HL-60 (cell line): ENCODE results near the gene C10orf105.

Source experiments
- DNase-seq, 2 experiments: peaks; one replicate each; pipeline ENCODE4 v3.0.0-alpha.2; 2010 to 2020; ENCODE audit warnings: low read depth in 1 of 2, low spot score in 1 of 2
- H3K27ac ChIP-seq: fragments of 250-450 bp; sonication (Bioruptor Pico); replicated peaks from 2 replicates; pipeline ENCODE4 v1.5.1; 2020; ENCODE audit warnings: mild to moderate bottlenecking, moderate library complexity
- H3K27me3 ChIP-seq: fragments of 250-450 bp; sonication (Bioruptor Pico); 2 replicates; pipeline ENCODE4 v1.5.1; 2021; ENCODE audit warnings: mild to moderate bottlenecking, moderate library complexity; ENCODE audit not compliant: insufficient read depth, poor library complexity, severe bottlenecking
- H3K4me3 ChIP-seq: replicated peaks from 2 replicates; pipeline ENCODE4 v1.5.1; 2011; ENCODE audit warnings: mild to moderate bottlenecking, control low read depth, low read length; ENCODE audit not compliant: insufficient read depth
- GABPA ChIP-seq: IDR thresholded peaks from 2 replicates; pipeline ENCODE4 v1.6.1; 2012; ENCODE audit warnings: low read depth
- POLR2AphosphoS5 ChIP-seq: IDR thresholded peaks from 2 replicates; pipeline ENCODE4 v1.6.1; 2012; ENCODE audit warnings: low read depth
- SPI1 ChIP-seq: IDR thresholded peaks from 2 replicates; pipeline ENCODE4 v1.6.1; 2012; ENCODE audit warnings: low read depth, mild to moderate bottlenecking, borderline replicate concordance
- TF ChIP-seq, protein P1 (sequence below): IDR thresholded peaks from 2 replicates; pipeline ENCODE4 v1.6.1; 2012; ENCODE audit warnings: low read depth; ENCODE audit not compliant: insufficient replicate concordance
- TF ChIP-seq, protein P2 (sequence below): IDR thresholded peaks from one replicate; pipeline ENCODE4 v1.5.1; 2011; ENCODE audit warnings: low read length, control low read depth, inconsistent platforms; ENCODE audit not compliant: insufficient read depth

Gene C10orf105

DNA sequence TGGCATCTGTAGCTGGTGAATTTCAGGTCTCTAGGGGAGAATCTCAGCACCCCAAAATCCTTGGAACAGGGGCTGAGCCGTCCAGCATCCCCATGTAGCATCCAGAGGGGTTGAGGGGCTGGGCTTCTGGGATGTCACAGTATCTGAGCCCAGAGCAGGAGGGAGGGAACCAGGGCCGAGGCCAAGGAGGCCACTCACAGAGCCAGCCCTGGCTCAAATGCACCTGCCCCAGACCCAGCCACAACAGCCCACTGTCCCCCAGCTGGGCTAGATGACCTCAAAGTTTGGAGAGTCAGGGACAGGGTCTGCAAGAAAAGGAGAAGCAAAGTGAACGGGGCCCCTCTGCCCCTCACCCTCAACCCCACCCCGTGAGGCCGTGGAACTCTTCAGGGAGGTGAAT is 31.4 kb upstream of the C10orf105 start:
- DNase-seq: no peak
- TF ChIP-seq GABPA: no peak
- TF ChIP-seq POLR2AphosphoS5: no peak
- Histone ChIP-seq H3K4me3 (no peak overlapping the region), H3K27me3 (no peaks in the 10 kb centered on the region), H3K27ac (peak overlapping the region; percentile 99)

DNA sequence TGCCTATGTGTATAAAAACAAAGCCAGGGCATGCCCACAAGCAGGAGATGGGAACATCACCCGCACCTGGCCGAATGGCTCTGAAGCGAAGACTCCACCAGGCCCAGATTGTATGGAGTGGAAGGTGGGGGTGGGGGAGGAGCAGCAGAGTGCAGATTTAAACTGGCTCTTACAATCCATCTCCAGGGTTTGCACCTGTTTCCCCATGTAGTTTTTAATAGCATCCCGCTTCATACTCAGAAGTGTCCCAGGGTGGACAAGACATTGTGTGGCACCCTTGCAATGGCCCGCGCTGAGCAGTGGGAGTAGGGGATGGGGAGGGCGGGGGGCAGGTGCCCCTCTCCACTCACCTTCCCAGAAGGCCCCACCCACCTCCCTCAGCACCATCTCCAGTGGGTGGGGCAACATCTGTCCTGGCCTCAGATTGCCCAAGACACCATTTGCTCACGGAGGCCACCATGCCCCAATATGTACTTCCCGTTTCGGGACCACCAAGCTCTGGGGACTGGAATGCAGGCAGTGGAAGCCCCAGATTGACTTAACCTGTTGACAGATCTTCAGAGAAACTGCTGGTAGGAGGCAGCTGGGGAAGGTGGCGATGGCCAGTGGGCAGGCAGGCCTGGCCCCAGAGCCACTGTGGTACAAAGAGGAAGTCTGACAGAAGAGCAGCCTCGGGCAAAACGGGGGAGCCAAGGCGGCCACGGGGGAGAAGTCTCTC is 30.7 kb upstream of the C10orf105 start:
- DNase-seq: peak; percentile 54 to 89
- peak overlapping the region; percentile 99 for H3K27ac ChIP-seq
- no peak overlapping the region for H3K4me3 ChIP-seq
- no peaks in the 10 kb centered on the region for H3K27me3 ChIP-seq
- TF ChIP-seq, protein P1, sequence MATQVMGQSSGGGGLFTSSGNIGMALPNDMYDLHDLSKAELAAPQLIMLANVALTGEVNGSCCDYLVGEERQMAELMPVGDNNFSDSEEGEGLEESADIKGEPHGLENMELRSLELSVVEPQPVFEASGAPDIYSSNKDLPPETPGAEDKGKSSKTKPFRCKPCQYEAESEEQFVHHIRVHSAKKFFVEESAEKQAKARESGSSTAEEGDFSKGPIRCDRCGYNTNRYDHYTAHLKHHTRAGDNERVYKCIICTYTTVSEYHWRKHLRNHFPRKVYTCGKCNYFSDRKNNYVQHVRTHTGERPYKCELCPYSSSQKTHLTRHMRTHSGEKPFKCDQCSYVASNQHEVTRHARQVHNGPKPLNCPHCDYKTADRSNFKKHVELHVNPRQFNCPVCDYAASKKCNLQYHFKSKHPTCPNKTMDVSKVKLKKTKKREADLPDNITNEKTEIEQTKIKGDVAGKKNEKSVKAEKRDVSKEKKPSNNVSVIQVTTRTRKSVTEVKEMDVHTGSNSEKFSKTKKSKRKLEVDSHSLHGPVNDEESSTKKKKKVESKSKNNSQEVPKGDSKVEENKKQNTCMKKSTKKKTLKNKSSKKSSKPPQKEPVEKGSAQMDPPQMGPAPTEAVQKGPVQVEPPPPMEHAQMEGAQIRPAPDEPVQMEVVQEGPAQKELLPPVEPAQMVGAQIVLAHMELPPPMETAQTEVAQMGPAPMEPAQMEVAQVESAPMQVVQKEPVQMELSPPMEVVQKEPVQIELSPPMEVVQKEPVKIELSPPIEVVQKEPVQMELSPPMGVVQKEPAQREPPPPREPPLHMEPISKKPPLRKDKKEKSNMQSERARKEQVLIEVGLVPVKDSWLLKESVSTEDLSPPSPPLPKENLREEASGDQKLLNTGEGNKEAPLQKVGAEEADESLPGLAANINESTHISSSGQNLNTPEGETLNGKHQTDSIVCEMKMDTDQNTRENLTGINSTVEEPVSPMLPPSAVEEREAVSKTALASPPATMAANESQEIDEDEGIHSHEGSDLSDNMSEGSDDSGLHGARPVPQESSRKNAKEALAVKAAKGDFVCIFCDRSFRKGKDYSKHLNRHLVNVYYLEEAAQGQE: no peak
- TF ChIP-seq POLR2AphosphoS5 (peak; percentile 59; the same call in 1 of the 2 replicates), SPI1 (peak; percentile 84; the same call in 1 of the 2 replicates), GABPA (no peak)
- TF ChIP-seq, protein P2, sequence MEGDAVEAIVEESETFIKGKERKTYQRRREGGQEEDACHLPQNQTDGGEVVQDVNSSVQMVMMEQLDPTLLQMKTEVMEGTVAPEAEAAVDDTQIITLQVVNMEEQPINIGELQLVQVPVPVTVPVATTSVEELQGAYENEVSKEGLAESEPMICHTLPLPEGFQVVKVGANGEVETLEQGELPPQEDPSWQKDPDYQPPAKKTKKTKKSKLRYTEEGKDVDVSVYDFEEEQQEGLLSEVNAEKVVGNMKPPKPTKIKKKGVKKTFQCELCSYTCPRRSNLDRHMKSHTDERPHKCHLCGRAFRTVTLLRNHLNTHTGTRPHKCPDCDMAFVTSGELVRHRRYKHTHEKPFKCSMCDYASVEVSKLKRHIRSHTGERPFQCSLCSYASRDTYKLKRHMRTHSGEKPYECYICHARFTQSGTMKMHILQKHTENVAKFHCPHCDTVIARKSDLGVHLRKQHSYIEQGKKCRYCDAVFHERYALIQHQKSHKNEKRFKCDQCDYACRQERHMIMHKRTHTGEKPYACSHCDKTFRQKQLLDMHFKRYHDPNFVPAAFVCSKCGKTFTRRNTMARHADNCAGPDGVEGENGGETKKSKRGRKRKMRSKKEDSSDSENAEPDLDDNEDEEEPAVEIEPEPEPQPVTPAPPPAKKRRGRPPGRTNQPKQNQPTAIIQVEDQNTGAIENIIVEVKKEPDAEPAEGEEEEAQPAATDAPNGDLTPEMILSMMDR: no peak

DNA sequence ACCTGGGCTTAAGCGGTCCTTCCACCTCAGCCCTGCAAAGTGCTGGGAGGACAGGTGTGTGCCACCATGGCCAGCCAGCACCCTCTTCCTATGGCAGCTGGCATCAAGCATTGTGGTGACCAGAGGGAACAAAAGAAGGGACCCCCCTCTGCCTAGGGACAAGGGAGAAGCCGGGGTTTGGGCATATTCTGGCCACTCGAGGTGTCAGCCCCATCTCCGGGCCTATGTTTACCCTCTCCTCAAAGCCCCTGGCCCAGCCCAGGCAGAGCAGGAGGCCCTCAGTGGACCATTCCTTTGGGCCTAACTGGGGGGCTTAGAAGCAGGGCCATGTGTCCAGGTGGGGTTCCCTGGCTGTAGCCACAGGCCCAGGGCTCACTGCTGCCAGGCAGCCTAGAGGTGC is 29.8 kb upstream of the C10orf105 start:
- Histone ChIP-seq H3K4me3 (no peak overlapping the region), H3K27me3 (no peaks in the 10 kb centered on the region), H3K27ac (peak overlapping the region; percentile 99)
- peak in 1 of 2 experiments; percentile 12 for DNase-seq
- no peak for TF ChIP-seq GABPA
- no peak for TF ChIP-seq SPI1
- TF ChIP-seq, protein P2: no peak
- TF ChIP-seq, protein P1: no peak
- no peak for TF ChIP-seq POLR2AphosphoS5

DNA sequence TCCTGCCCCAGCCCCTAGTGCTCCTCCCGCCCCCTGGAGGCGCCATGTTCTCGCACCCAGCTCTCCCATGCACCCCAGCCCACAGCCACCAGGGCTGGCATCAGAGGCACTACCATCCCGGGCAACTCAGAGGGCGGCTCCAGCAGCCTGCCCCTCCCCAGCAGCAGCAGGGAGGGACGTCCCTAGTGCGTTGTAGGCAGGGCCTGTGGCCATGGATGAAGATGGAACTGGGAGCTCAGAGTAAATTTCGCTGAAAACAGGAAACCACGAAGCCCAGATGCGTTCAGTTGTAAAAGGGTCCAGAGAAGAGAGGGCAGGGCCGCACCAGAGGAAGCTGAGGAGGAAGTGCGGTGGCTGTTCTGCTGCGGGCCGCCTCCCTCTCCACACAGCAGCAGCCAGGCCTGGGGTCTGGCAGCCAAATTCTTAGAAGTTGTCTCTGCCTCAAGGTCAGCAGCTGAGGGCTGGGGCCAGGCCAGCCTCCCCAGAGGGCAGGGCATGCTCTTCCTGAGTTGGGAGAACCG is 29.2 kb upstream of the C10orf105 start:
- TF ChIP-seq SPI1: peak; percentile 98
- peak; percentile 92 for TF ChIP-seq POLR2AphosphoS5
- TF ChIP-seq, protein P2: no peak
- TF ChIP-seq, protein P1: peak; percentile 13
- 0 out of 2 replicates have a peak, but pooled peaks have one; percentile 26 for TF ChIP-seq GABPA
- Histone ChIP-seq H3K27ac (peak overlapping the region; percentile 99), H3K4me3 (no peak overlapping the region), H3K27me3 (no peaks in the 10 kb centered on the region)
- DNase-seq: peak; percentile 90 to 98
